ENCODE measurements around the gene PTAFR.

The PTAFR gene

GRCh38 chr1:28113242-28113572 is 63.3 kb downstream of the PTAFR start:
- no peak for TF ChIP-seq CTCF (IDR thresholded peaks at IDR 0.05; ENCODE audit: low read depth, low read length)
- H3K4me3 ChIP-seq (ENCODE audit: low read depth, low read length) = no peak overlapping the region

- TF ChIP-seq CTCF (IDR thresholded peaks at IDR 0.05; ENCODE audit: low read depth, low read length) = peak; percentile 16; the same call in 1 of the 2 replicates
- H3K4me3 ChIP-seq (ENCODE audit: low read depth, low read length) = no peak overlapping the region
These were observed 63.9 kb downstream of the PTAFR start for GRCh38 chr1:28112388-28113241.

GRCh38 chr1:28111157-28111556 is 65.3 kb downstream of the PTAFR start:
- H3K4me3 ChIP-seq (ENCODE audit: low read depth, low read length) = no peak overlapping the region
- no peak for TF ChIP-seq CTCF (IDR thresholded peaks at IDR 0.05; ENCODE audit: low read depth, low read length)

GRCh38 chr1:28110555-28110954 is 65.9 kb downstream of the PTAFR start:
- no peak overlapping the region for H3K4me3 ChIP-seq (ENCODE audit: low read depth, low read length)
- no peak for TF ChIP-seq CTCF (IDR thresholded peaks at IDR 0.05; ENCODE audit: low read depth, low read length)

- H3K4me3 ChIP-seq (ENCODE audit: low read depth, low read length) = no peak overlapping the region
- no peak for TF ChIP-seq CTCF (IDR thresholded peaks at IDR 0.05; ENCODE audit: low read depth, low read length)
These were observed 66.9 kb downstream of the PTAFR start for GRCh38 chr1:28109639-28110038.

GRCh38 chr1:28108001-28108400 is 68.5 kb downstream of the PTAFR start:
- no peak overlapping the region for H3K4me3 ChIP-seq (ENCODE audit: low read depth, low read length)
- TF ChIP-seq CTCF (IDR thresholded peaks at IDR 0.05; ENCODE audit: low read depth, low read length) = no peak

GRCh38 chr1:28104866-28105467 is 71.5 kb downstream of the PTAFR start:
- H3K4me3 ChIP-seq (ENCODE audit: low read depth, low read length) = no peak overlapping the region
- no peak for TF ChIP-seq CTCF (IDR thresholded peaks at IDR 0.05; ENCODE audit: low read depth, low read length)

Measured in WI38 (cell line).